KOPT-K1 (cell line): ENCODE data around the gene SPP1.
"Not testable (repeated sequence)": the region's sequence is repeated elsewhere in the genome, so short reads cannot be mapped to it uniquely, and the experiment has no call there.

Experiments used
- H3K27ac ChIP-seq: fragments of 200-600 bp; sonication (generic); 2 replicates; pipeline ENCODE4 v1.5.1; 2016; ENCODE audit warnings: antibody characterized with exemption, mild to moderate bottlenecking, low read depth, low read length; ENCODE audit not compliant: poor library complexity, severe bottlenecking
- H3K36me3 ChIP-seq: fragments of 200-600 bp; sonication (generic); 2 replicates; pipeline ENCODE4 v1.5.1; 2017; ENCODE audit warnings: antibody characterized with exemption, mild to moderate bottlenecking, low read length, moderate library complexity; ENCODE audit not compliant: insufficient read depth
- H3K9me3 ChIP-seq: fragments of 200-600 bp; sonication (generic); 2 replicates; pipeline ENCODE4 v1.5.1; 2017; ENCODE audit warnings: antibody characterized with exemption, low read length, mild to moderate bottlenecking; ENCODE audit not compliant: insufficient read depth, poor library complexity, severe bottlenecking

SPP1 gene

DNA sequence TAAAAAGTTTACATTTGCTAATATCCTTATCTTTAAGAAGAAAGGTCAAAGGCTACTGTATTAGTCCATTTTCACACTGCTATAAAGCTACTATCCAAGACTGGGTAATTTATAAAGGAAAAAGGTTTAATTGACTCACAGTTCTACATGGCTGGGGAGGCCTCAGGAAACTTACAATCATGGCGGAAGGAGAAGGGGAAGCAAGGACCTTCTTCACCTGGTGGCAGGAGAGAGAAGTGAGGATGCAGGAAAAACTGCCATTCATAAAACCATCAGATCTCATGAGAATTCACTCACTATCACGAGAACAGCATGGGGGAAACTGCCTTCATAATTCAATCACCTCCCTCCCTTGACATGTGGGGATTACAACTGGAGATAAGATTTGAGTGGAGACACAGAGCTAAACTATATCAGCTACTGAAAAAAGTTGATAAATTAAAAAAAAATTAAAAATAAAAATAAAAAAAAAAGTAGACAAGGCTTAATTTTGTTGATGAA, 23.7 kb downstream of the SPP1 start:
- not testable (repeated sequence) for H3K9me3 ChIP-seq, H3K36me3 ChIP-seq, H3K27ac ChIP-seq

DNA sequence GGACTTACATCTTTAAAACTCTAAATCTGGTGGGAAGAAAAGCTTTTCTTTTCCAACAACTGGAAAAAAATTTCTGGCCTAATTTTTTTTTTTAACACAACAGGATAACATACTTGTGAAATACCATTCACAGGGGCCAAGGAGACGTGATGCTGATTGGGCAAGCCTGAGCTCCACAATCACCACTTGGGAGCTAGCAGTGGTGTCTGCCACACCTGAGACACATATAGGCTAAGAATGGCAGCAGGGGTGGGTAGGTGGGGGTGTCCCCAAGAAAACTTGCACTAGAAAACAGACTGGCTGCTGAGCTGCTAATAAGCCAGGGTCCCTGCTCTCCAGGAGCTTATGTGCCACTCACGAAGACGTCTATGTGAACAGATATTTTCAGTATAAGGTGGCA, 26.4 kb downstream of the SPP1 start:
- no peaks in the 10 kb centered on the region for H3K9me3 ChIP-seq
- no peaks in the 10 kb centered on the region for H3K36me3 ChIP-seq
- no peak overlapping the region for H3K27ac ChIP-seq

DNA sequence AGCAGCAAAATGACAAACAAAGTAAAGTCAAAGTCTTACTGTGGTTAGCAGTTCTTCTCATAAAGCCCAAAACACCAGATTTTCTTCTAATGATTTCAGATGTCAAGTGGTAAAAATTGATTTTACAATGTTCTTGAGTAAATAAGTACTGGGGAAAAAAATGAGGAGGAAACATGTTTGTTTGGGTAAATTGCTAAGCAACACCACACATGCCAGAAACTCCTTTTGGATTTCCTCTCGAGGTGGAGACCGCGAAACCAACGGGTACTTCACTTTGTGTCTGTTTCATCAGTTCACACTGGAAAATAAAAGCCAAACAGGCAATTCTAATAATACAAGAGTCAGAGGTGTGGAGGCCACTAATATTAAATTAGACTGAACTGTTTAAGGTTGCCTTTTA, 27.3 kb downstream of the SPP1 start:
- Histone ChIP-seq H3K9me3 (no peaks in the 10 kb centered on the region), H3K27ac (no peak overlapping the region), H3K36me3 (no peaks in the 10 kb centered on the region)

DNA sequence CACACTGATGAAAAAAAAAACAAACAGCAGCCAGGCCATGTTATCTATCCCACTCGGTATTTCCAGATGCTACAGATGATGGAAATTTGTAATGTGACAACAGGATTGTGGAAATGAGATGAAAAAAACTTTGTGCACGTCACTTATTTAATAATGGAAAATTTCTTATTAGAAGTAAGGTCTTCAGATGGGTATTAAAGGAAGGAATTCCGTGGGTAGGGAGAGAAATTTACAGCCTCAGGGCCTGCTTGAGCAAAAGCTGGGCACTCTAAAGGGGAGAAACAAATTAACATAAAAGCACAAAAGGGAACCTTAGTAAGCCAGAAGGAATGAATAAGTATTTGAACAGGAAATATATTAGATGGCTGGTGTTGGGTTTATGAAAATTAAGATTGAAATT, 27.7 kb downstream of the SPP1 start:
- no peaks in the 10 kb centered on the region for H3K36me3 ChIP-seq
- no peak overlapping the region for H3K27ac ChIP-seq
- H3K9me3 ChIP-seq, result no peaks in the 10 kb centered on the region

DNA sequence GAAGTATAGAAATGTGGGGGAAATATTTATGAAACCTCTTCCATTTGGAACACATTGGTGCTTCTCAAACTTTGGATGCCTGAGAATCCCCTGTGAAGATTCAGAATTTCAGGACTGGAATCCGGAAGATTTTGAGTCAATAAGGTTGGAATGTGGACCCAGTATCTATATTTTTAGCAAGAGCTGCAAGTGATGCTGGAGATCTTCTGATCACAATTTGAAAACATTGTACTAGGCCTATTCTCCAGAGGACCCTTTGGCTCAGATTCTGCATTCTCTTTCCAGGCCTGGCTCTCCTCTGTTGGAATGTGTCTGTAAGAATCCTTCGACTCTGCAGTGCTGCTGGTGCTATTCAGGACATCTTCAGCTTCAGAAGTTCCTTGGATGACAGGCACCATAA, 29.6 kb downstream of the SPP1 start:
- Histone ChIP-seq H3K27ac (no peak overlapping the region), H3K36me3 (no peaks in the 10 kb centered on the region), H3K9me3 (no peaks in the 10 kb centered on the region)

DNA sequence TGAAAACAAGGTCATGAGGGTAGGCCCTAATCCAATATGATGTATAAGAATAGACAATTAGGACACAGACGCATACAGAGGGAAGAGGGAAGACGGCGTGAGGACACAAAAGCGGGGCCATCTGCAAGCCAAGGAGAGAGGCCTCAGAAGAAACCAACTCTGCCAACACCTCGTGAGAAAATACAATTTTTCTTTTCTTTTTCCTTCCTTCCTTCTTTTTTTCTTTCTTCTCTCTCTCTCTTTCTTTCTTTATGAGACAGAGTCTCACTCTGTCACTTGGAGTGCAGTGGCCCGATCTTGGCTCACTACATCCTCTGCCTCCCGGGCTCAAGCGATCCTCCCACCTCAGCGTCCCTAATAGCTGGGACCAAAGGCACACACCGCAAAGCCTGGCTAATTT, 30.4 kb downstream of the SPP1 start:
- H3K36me3 ChIP-seq, result no peaks in the 10 kb centered on the region
- H3K27ac ChIP-seq, result no peak overlapping the region
- H3K9me3 ChIP-seq, result no peaks in the 10 kb centered on the region

DNA sequence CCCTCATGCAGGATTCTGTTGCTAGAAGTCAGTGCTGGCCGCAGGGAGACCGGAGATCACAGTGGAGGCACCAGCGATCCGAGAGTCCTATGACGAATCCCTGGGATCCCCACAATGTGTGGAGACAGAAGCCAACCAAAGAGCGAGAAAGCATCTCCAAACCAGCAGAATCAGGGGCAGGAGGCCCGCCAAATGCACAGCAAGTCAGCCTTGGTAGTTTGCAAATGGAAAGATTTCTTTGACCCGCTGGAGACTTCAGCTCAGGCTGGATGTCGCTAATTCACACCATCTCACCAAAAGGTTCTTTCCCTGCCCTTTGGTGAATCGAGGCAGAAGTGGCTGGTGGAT, 31.4 kb downstream of the SPP1 start:
- Histone ChIP-seq H3K9me3 (no peaks in the 10 kb centered on the region), H3K36me3 (no peaks in the 10 kb centered on the region), H3K27ac (no peak overlapping the region)

DNA sequence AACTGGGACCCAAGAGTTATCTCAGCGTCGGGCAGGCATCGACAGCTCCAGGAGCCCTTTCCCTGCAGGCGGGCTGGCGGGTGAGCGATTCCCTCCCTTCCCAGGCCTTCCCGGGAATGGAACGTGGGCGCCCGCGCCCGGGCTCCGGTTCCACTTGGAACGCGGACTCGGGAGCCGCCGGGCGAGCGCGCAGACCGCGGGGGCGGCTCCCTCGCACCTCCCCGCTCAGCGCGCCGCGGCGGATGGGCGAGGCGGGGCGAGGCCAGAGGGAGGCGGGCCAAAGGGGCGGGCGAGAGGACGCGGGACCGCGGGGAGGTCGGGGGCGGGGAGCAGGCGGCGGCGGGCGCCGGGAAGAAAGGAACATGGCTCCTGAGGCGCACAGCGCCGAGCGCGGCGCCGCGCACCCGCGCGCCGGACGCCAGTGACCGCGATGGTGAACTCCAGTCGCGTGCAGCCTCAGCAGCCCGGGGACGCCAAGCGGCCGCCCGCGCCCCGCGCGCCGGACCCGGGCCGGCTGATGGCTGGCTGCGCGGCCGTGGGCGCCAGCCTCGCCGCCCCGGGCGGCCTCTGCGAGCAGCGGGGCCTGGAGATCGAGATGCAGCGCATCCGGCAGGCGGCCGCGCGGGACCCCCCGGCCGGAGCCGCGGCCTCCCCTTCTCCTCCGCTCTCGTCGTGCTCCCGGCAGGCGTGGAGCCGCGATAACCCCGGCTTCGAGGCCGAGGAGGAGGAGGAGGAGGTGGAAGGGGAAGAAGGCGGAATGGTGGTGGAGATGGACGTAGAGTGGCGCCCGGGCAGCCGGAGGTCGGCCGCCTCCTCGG, 32.0 kb downstream of the SPP1 start, which contains the start of gene PKD2:
Gene PKD2, plus strand, starts transcription at position 332 of the 818 bp plus-strand sequence. Its CDS starts 99 bp downstream, at position 431.
- H3K27ac ChIP-seq, result peak within 1 kb of the TSS; percentile 49
- no peaks in the 10 kb centered on the region for H3K36me3 ChIP-seq
- H3K9me3 ChIP-seq, result no peaks in the 10 kb centered on the region

DNA sequence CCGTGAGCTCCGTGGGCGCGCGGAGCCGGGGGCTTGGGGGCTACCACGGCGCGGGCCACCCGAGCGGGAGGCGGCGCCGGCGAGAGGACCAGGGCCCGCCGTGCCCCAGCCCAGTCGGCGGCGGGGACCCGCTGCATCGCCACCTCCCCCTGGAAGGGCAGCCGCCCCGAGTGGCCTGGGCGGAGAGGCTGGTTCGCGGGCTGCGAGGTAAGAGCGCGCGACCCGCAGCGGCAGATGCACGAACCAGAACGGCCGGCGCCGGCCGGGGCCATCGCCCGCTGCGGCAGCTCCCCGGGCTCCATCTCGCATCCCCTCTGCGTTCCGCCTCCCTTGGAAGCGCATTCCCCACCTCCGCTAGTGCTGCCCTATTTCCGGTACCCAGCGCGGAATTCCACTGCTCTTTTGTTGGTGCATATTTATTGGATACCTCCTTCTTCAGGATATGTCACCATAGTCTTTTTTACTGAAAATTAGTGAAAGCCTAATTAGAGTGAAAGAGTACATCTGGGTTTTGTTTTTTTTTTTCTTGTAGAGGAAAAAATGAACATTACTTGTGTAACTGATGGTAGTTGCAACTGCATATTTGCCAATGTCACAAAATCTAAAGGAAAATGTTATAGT, 32.7 kb downstream of the SPP1 start:
- Histone ChIP-seq H3K36me3 (no peaks in the 10 kb centered on the region), H3K9me3 (no peaks in the 10 kb centered on the region), H3K27ac (peak overlapping the region; percentile 49)

DNA sequence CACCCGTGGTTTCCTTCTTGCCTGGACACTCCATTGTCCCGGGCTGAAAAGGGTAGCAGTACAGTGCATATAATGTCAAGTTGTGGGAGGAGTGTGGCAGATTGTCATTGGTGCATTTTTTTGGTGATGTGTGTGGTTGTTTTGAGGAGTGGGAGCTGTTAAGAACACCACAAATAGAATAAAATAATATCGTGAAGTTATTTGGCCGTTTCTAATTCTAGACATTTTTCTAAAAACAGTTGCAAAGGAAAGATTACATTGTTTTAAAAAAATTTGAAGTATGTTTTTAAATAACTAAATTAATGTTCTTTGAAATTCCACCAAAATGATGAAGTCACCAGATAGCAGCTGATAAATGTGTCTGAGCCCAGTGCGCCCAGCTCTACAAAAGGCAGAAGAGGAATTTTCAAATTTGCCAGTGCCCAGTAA, 33.2 kb downstream of the SPP1 start:
- H3K9me3 ChIP-seq, result no peaks in the 10 kb centered on the region
- no peaks in the 10 kb centered on the region for H3K36me3 ChIP-seq
- no peak overlapping the region for H3K27ac ChIP-seq

DNA sequence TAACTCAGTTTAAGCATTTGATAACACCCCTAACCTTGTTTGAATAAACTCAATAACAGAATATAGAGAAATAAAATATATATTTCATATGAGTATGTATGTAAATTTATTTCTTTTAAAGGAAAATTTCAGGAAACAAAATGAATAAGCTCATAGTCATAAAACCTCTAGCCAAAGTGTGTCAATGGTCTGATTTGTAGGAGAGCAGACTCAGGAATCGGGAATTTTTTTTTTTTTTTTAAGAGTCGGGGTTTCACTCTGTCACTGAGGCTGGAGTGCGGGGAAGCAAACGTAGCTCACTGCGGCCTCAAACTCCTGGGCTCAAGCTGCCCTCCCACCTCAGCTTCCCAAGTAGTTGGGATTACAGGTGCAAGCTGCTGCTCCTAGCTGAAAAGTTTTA, 34.4 kb downstream of the SPP1 start:
- no peaks in the 10 kb centered on the region for H3K9me3 ChIP-seq
- no peaks in the 10 kb centered on the region for H3K36me3 ChIP-seq
- H3K27ac ChIP-seq, result no peak overlapping the region

DNA sequence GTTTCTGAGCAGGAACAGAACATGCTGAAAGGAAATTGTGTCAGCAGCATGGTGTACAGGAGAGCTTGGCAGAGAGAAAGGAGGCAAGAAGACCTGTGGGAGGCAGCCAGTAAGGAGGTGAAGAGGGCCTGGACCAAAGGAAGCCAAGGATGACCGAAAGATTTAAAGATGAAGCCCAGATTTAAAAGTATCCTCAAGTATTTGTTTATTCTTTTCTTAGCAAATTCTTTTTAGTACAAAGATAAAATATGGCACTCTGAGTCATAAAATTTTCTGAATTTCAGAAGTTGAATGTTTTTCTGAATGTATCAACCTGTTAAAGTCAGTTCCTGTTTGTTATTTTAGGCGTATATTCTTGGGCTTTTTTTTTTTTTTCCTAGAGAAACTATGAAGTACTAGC, 35.5 kb downstream of the SPP1 start:
- Histone ChIP-seq H3K36me3 (no peaks in the 10 kb centered on the region), H3K9me3 (no peaks in the 10 kb centered on the region), H3K27ac (no peak overlapping the region)

DNA sequence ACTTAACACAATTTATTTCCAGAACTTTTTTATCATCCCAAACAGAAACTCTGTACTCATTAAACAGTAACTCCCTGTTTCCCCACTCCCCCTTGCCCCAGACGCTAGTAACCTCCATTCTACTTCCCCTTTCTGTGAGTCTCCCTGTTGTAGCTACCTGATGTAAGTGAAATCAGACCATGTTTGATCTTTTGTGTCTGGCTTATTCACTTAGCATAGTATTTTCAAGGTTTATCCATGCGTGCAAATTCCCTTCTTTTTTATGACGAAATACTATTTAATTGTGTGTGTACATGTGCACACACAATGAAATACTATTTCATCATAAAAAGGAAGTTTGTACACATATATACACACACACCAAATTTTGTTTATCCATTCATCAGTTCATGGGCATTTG, 37.1 kb downstream of the SPP1 start:
- Histone ChIP-seq H3K36me3 (no peaks in the 10 kb centered on the region), H3K27ac (no peak overlapping the region), H3K9me3 (no peaks in the 10 kb centered on the region)

DNA sequence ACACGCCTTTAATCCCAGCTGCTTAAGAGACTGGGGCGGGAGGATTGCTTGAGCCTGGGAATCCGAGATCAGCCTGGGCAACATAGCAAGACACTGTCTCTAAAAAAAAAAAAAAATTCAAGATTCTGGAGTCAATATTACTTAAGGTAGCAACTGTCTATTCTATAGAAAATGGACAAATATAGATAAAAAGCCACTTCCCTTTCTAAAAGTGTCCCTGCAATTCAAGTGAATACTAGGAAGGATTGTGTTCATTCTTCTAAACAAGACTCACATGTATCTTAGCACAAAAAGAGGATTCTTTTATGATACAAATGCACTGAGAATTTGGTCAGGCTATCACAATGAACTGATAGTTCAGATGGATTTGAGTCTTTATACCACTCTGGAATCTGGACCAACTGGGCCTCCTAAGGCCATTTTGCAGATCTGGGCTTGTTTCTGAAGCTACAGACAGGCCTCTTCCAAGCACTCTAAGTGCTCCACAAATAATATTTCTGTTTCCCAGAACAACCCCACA, 38.9 kb downstream of the SPP1 start:
- Histone ChIP-seq H3K9me3 (no peaks in the 10 kb centered on the region), H3K27ac (no peak overlapping the region), H3K36me3 (0 out of 2 replicates have a peak, but pooled peaks cover under 1% of the 10 kb centered on the region)

DNA sequence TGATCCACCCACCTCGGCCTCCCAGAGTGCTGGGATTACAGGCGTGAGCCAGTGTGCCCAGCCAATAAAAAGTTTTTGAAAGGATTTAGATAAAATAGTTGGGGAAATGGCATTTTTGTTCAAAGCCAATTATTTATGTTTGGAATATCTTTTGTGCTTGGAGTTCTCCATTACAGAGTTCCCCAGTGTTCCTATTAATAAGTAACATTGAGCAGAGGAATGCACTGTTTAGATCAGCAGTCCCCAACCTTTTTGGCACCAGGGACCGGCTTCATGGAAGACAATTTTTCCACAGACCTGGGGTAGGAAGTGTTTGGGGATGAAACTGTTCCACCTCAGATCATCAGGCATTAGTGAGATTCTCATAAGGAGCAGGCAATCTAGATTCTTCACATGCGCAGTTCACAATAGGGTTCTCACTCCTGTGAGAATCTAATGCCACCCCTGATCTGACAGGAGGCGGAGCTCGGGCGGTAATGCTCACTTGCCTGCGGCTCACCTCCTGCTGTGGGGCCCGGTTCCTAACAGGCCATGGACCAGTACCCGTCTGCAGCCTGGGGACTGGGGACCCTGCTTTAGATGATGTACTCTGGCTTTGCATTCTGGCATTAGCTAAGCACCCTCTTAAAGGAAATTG, 40.3 kb downstream of the SPP1 start:
- Histone ChIP-seq H3K27ac (no peak overlapping the region), H3K36me3 (peaks cover 13% of the 10 kb centered on the region), H3K9me3 (no peaks in the 10 kb centered on the region)
